ENCODE measurements around the gene NAT10. TPM values are rescaled to one million over a fixed set of nuclear protein-coding genes. Genes with fewer than 3 reads are reported as not detected.
"Not testable (repeated sequence)": the region's sequence is repeated elsewhere in the genome, so short reads cannot be mapped to it uniquely, and the experiment has no call there.

The NAT10 gene
- total RNA-seq, result 31.6 TPM

DNA sequence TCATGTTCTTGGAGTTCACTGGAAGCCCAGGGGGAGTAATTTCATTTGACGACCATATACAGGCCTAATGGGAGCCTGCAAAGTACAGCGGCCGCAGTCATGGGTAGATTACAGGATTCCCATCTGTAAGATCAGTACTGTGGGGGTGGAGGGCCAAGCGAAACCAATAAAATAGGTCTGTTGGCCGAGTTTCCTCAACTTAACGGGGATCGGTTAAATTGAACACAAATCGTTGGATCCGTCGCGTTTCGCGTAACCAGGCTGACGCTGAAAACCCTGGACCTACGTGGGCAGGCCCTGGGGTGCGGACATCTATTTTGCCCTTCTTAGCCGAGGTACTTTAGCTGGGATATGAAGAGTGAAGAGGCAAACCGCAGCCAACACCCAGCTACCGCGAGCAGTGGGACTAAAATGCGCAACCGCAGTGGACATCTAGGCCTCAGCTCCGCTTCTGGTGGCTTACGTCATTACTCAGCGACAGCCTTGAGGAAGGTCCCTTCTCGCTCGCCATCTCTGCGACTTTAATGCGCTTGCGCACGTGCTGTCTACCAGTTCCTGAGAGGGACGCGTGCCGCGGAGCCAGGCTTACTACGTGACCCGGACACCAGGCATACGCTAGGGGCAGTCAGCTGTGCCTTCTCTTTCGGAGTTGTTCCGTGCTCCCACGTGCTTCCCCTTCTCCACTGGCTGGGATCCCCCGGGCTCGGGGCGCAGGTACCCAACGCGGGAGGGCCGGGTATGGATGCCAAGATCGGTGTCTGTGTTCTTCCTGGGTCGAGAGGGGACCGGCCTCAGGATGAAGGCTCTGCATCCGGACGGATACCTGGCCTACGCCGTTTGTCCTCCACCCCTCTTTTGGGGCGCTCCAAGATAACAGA lies at the start of gene NAT10:
Gene NAT10 (plus strand): TSS at position 551 of the 878 bp plus-strand sequence. CDS start 2,597 bp downstream, outside the sequence.
- DNase-seq (ENCODE audit: low spot score), result peak; percentile 98

DNA sequence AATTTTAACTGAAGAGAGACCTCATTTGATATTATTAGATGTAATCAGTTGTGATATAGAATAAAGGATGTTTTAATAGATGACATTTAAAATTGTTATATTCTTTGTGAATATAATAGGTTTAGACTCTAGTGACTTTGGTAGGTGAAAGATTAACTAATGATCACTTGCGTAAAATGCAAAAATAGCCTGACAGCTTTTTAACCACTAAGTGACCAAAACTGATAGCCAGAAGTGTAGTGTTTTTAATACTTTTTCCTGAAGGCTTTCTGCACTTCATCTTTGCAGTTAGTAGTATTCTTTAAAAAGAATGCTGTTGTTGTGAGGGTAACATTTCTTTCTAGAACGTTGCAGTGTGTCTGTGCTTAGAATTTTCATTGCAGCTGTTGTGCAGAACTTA lies 48.8 kb upstream of the NAT10 start:
- DNase-seq (ENCODE audit: low spot score), result no peak

DNA sequence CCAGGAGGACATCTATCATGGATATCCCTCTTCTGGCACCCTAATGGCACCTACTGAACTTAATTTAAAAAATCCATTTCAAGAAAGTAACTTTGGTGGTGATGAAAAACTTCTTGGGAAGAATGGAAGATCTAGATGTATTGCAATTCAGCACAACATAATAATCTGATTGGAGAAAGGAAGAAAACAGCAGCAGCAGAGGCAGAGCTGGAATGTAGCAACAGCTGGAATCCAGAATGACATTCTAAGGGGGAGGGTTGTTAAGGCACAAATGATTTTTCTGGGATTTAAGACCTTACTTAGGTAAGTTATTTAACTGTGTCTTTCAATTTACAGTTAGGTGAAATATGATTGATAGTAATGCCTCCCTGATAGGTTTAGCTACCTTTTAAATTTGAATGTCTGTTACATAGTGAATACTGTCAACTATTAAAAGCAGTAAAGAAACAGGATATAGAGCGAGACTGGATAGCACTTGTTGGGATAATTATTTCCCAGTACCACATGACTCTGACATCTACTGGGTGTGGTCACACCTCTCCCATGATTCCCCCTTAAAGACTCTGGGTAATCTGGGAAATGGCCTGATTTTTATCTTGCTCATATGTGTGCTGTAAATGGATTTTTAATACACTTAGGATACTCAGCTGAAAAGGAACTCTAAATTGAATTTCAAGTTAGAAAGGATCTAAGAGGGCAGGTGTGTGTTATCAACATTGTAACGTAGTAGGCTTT lies 42.2 kb upstream of the NAT10 start:
- DNase-seq (ENCODE audit: low spot score), result no peak

DNA sequence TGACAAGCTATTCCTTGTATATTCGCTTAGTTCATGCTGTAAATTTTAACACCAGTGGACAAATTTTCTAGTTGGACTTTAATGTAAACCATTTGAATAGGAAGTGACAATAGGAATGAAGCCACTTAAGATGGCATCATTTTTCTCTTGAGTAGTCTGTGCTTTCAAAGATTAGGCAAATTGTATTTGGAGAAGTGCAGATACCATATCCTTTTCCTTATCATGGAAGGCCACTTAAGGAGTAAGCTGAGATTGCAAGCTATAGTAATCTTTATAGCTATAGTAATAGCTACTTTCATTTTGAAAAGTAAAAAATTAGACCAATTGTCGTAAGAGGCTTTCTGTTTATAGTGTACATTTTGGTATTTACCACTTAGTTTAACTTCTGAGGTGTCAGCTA lies 41.1 kb upstream of the NAT10 start:
- no peak for DNase-seq (ENCODE audit: low spot score)

DNA sequence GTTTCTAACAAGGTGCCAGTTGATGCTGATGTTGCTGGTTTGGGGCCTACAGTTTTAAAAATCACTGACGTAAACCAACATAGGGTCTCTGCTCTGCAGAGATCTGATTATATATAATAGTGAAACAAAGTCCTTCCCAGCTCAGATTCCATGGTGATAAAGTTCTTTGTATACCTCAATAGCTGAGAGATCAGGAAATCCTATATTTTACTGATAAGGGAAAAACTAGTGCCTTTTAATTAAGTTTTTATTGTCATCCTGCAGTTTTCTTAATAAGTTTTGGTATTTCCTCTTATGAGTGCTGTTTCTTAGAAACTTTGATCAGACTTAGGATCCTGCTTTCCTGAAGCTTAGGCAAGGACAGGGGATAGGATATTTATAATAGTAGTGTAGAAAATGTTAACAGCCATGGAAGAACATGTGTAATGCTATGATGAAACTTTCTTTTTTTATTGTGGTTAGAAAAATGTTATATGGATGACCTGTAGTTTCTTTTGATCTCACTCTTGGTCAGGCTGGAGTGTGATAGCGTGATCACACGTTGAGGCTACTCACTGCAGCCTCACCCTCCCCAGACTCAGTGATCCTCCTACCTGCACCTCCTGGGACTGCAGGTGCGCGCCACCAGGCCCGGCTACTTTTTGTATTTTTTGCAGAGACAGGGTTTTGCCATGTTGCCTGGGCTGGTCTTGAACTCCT lies 39.8 kb upstream of the NAT10 start:
- no peak for DNase-seq (ENCODE audit: low spot score)

DNA sequence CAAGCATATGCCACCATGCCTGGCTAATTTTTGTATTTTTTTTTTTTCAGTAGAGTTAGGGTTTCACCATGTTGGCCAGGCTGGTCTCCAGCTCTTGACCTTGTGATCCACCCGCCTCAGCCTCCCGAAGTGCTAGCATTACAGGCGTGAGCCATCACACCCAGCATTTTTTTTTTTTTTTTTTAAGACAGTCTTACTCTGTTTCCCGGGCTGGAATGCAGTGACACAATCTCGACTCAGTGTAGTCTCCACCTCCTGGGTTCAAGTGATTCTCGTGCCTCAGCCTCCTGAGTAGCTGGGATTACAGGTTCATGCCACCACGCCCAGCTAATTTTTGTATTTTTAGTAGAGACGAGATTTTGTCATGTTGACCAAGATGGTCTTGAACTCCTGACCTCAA lies 38.7 kb upstream of the NAT10 start:
- DNase-seq (ENCODE audit: low spot score), result not testable (repeated sequence)

DNA sequence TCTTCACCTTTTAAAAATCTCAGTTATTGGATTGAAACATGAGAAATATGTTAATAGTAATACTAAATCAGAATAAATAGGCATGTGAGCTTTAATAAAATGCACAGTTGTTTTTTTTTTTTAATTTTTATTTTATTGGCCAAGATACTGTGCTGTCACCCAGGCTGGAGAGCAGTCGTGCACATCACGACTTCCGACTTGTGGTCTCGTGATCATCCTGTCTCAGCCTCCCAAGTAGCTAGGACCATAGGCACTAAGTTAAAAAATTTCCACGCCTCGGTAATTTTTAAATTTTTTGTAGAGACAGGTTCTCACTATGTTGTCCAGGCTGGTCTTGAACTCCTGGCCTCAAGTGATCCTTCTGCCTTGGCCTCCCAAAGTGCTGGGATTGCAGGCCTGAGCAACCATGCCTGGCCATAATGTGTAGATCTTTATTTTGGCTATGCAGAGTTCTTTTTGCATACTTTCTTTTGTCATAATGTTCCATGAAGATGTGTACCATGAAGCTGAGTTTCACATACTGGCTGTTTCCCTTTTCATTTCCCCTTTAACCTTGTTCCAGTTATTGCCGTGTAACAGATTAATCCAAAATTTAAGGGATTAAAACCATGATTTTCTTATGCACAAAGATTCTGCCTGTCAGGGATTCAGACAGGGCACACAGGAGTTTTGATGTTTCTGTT lies 37.9 kb upstream of the NAT10 start:
- DNase-seq (ENCODE audit: low spot score), result no peak

DNA sequence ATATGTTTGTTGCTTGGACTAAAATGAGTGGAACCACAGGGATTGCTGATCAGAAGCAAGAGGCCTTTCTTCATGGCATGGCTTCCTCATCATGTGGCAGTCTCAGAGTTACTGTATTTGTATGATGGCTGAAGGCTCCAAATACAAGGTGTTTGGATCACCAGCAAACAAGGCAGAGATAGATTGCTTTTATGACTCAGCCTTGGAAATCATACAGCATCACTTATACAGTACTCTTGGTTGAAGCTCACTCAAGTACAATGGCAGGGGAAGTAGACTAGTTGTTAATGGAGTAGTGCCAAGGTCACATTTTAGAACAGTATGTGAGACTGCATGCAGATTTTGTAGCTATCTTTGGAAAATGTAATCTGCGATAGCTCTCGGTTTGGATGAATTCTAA lies 37.3 kb upstream of the NAT10 start:
- no peak for DNase-seq (ENCODE audit: low spot score)

DNA sequence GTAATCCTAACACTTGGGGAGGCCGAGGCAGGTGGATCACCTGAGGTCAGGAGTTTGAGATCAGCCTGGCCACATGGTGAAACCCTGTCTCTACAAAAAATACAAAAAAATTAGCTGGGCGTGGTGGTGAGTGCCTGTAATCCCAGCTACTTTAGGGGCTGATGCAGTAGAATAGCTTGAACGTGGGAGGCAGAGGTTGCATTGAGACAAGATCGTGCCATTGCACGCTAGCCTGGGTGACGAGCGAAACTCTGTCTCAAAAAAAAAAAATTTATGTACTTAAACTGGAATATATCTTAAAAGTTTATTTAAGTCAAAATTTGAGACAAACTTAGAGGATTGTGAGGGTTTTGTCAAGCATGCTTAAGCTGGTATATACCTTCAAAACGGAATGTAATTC lies 34.1 kb upstream of the NAT10 start:
- not testable (repeated sequence) for DNase-seq (ENCODE audit: low spot score)

DNA sequence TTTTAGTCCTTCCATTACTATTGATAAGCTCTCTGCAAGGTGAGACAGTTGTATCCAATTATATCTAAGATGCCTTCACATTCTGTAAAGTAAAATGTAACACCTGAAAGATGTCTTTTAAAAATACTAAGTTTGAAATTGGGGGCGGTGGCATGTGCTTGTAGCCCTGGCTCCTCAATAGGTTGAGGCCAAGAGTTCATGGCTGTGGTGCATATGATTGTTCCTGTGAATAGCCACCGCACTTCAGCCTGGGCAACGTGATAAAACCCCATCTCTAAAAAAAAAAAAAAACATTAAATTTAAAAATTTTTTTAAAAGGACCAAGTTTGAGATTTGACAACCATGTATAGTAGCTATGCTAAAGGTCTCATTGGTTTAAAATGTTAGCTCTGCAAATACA lies 33.4 kb upstream of the NAT10 start:
- DNase-seq (ENCODE audit: low spot score), result no peak

DNA sequence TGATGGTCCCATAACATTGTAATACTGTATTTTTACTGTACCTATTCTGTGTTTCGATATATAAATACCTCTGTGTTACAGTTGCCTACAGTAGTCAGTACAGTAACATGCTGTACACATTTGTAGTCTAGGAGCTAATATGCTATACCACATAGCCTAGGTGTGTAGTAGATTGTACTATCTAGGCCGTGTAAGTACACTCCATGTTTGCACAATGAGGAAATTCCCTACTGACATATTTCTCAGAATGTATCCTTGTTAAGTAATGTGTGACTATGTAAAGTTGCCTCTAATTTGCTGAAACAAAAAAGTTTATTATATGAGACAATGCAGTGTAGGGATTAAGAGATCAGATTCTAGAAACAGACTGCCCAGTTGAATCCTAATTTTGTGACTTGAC lies 32.6 kb upstream of the NAT10 start:
- DNase-seq (ENCODE audit: low spot score), result no peak

DNA sequence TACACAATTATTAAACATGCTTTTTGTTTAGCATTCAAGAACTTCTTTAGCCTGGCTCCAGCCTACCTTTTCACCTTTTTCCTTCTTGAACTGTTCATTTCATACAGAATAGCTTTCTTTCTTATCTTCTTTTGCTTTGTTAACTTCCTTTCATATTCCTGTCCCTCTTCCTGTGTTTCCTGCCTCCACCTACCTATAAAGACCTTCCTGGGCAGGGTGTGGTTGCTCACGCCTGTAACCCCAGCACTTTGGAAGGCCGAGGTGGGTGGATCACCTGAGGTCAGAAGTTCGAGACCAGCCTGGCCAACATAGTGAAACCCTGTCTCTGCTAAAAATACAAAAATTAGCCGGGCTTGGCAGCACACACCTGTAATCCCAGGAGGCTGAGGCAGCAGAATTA lies 31.0 kb upstream of the NAT10 start:
- no peak for DNase-seq (ENCODE audit: low spot score)

DNA sequence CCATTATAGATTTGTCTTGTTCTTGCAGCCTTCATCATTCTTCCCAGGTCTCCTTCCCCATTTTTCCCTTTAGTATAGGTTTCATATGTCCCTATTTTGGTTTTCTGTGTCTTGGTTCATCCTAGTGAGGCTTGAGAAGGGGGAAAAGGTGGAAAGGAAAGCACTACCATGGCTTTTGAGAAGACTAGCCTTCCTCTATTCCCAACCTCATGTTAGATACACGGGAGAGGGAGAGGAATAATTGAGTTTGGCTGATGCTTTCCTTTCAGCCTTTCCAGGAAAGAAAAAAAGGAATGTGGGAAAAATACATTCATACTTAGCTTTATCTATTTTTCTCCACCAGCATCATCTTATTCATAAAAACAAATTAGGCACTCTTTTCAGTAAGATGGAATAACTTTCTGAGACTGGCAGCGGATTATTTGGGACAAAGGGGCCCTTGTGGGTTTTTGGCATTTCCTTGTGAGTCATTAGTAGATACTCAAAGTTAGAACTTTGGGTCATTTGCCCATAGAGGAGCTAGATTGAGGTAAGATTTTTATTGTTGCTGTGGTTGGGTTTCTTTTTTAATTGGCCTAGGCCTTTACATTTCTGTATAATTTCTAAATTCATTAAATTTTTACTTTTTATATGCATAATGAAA lies 30.1 kb upstream of the NAT10 start:
- no peak for DNase-seq (ENCODE audit: low spot score)

DNA sequence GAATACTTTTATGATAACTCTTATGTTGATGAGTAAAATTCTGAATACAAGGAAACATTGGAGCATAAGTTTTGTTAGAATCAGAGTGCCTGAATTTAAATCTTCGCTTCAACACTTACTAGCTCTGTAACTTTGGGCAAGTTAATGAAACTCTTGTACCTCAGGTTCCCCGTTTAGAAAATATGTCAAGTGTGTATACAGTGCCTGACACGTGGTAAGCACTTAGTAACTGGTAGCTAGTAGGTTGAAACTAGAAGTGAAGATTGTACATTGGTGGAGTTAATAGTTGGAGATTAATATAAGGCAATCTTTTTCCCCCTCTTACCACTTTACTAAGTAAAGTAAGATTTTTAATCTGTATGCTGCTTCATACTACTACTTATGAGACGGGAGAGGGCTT lies 24.8 kb upstream of the NAT10 start:
- DNase-seq (ENCODE audit: low spot score), result no peak

DNA sequence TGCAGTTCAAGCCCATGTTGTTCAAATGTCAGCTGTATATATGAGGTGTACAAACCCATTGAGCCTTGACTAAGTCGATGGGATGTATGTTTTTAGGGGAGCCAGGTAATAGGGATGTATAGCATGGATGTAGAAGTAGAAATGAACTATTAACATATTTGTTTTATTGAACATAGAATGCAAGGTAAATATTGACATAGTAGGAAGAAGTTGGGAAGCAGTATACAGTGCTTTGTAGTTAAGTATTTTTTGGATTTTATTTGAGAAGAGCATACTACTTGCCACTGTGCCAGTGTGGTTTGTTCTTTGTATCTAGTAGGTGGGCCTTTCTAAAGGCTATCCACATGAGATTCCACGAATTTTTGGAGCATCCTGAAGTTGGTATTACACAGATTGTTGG lies 20.8 kb upstream of the NAT10 start:
- DNase-seq (ENCODE audit: low spot score), result no peak

DNA sequence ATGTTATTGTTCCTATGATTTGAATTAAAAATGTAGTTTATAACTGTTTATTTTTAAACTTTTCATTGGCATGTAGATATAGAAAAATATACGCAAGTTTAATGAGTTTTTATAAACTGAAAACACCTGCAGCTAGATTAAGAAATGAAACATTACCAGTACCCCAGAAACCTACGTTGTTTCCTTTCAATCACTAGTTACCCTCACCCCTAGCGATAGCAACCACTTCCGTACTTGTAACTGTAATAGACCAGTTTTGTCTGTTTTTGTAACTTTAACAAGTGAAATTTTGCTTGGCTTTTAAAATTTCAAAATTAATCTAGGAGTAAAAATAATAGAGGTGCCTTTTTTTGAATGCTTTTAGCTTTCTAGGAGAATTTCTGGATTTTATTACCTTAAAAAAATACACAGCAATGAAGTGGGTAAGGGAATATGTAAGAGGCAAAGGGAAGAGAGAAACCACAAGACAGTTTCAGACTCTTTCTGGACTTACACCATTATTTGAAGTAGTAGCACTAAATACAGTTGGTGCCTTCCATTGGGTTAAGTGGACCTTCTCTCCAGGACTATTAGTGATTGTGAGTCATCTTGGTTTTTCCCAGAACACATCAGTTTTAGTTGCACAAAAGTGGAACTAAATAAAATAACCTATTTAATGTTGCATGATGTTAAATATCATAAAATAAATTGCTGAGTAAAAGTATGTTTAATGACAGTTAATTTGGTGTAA lies 18.7 kb upstream of the NAT10 start:
- no peak for DNase-seq (ENCODE audit: low spot score)

DNA sequence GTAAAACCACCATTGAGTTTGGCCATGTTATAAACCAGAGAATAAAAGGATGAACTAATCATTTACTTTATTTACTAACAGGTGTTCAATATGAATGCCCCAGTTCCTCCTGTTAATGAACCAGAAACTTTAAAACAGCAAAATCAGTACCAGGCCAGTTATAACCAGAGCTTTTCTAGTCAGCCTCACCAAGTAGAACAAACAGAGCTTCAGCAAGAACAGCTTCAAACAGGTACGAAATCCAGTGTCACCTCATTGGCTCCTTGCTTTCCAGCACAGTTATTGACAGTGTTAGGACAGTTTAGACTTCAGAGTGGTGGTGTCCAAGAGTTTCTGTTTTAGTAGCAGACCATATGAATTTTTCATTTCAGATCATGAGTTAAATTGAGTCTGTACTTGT lies 13.6 kb upstream of the NAT10 start:
- DNase-seq (ENCODE audit: low spot score), result no peak

DNA sequence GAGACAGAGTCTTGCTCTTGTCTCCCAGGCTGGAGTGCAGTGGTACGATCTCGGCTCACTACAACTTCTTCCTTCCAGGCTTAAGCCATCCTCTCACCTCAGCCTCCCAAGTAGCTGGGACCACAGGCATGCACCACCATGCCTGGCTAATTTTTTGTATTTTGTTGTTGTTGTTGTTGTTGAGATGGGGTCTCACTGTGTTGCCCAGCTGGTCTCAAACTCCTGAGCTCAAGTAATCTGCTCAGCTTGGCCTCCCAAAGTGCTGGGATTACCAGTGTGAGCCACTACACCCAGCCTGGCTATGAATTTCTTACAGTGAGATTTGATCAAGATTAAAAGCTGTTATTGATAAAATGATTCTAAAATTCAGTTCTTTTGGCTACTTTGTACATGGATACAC lies 10.5 kb upstream of the NAT10 start:
- not testable (repeated sequence) for DNase-seq (ENCODE audit: low spot score)

DNA sequence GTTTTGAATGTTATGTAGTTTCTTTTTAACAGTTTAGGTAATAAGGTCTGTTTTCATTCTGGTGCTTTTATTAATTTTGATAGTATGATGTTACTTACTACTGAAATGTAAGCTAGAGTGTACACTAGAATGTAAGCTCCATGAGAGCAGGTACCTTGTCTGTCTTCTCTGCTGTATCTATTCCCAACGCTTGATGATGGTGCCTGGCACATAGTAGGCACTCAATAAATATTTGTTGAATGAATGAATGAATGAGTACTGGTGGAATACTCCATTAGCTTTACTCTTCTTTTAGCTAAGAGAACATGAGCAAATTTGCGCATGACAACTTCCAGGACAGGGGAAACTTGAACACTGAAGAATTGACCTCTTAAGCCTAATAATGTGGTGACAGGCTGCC lies 6.6 kb upstream of the NAT10 start:
- no peak for DNase-seq (ENCODE audit: low spot score)

DNA sequence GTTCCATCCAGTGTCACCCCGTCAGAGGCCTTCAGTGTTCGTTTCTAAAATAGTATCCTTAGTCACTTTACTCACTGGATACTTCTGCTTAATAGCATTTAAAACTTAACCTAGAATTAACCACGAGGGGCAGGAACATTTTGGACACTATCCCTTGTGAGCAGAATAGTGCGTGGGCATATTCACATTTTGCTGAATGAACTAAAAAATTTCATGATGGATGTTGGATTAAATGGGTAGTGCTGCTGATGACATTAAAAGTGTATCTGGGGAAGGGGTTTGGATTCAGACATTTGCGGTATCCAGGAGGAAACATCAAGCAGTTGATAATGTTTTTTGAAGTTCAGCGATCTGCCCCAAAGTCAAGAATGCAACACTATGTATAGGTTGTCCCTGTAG lies 750 bp upstream of the NAT10 start:
- no peak for DNase-seq (ENCODE audit: low spot score)

Measured in mucosa of gallbladder (tissue), 1 donor.